GM18526 (cell line): ENCODE data around the gene COA8.

Experiments used
- POLR2A ChIP-seq: IDR thresholded peaks from 3 replicates; pipeline ENCODE4 v1.6.1; 2011; ENCODE audit not compliant: insufficient read length; ENCODE audit errors: extremely low read depth

Gene COA8

DNA sequence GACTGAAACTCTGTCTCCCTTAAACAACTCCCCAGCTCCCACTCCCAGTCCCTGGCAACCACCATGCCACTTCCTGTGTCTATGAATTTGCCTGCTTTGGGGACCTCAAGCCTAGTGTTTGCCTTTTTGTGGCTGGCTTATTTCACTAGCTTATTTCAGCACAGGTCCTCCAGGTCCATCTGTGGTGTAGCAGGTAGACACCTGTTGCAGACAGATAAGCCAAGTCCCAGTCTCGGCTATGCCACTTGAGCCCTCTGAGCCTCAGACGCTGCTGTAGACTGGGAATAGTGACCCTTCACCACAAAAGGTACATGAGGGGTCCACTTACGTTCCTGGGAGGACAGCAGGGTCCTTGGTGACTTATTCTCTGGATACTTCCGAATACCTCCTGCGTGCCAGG is 41.9 kb downstream of the COA8 start:
- no peak for TF ChIP-seq POLR2A

DNA sequence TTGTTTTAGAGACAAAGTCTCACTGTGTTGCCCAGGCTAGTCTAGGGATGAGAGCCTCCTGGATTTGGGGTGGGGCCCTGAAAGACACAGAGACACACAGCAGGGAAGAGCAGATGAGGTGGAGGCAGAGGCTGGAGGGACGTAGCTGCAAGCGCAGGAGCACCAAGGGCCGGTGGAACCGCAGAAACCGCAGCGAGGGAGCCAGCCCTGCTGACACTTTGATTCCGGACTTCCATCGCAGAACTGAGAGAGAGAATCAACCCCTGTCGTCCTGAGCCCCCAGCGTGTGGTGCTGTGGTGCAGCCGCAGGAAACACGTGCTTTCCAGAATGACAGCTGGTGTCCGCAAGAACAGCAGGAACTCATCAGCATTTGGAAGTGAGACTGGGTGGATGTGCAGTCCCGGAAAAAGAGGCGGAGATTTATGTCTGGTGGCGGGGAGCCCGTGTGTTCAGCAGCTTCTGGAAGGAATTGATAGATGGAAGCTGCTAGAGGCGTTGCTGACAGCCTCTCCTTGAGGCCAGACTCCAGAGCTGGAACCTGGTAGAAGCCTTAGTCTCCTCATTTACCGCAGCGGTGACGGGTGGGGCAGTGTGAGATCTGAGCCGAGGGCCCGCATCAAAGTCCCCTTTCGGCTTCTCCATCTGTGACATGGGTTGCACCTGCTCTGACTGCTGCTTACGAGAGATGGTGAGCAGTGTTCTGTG is 44.4 kb downstream of the COA8 start:
- TF ChIP-seq POLR2A = no peak

GRCh38 chr14:103607822-103608221 is 45.1 kb downstream of the COA8 start:
- no peak for TF ChIP-seq POLR2A

DNA sequence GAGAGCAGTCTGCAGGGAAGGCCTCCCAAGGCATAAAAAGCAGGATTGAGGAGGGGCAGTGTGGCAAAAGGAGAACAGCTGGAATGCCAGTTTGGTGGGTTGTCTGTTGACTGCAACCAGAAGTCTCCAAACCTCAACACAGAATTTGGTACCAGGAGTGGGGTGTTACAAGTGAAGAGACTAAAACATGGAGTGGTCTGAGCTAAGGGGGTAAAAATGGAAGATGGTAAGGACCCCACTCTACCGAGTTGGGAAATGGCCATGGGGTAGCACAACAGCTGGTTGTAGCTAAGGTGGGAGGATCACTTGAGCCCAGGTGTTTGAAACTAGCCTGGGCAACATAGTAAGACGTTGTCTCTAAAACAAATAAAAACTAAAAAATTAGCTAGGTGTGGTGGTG is 48.5 kb downstream of the COA8 start:
- TF ChIP-seq POLR2A = no peak

DNA sequence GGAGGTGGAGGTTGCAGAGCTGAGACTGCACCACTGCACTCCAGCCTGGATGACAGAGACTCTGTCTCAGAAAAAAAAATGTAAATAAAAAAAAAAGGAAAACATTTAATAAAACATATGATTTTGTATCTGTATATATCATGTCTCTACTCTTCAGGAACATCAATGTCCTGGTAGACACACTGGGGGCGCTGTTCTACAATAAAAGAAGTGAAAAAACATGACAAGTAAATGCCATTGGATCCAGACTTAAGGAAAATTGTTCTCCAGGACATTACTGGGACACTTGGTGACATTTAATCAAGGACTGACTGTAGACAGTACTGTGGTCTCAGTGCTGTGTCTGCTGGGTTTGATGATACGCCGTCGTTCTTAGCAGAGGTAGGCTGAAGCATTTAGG is 50.8 kb downstream of the COA8 start:
- TF ChIP-seq POLR2A = no peak

- TF ChIP-seq POLR2A = no peak
Observed at GRCh38 chr14:103616635-103617300, 54.0 kb downstream of the COA8 start.

DNA sequence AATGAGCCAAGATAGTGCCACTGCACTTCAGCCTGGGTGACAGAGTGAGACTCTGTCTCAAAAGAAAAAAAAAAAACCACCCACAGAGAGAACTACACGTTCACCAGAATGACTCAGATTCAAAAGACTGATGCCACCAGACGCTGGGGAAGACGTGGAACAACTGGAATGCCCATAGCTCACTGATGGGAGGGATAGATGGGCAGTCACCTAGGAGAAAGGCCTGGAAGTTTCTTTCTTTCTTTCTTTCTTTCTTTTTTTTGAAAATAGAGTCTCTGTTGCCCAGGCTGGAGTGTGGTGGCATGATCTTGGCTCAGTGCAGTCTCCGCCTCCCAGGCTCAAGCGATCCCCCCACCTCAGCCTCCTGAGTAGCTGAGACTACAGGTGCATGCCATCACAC is 56.3 kb downstream of the COA8 start:
- TF ChIP-seq POLR2A = no peak

- TF ChIP-seq POLR2A = no peak
Observed at GRCh38 chr14:103621860-103622259, 59.1 kb downstream of the COA8 start.

GRCh38 chr14:103623308-103623707 is 60.5 kb downstream of the COA8 start:
- TF ChIP-seq POLR2A = no peak

GRCh38 chr14:103623883-103624482 is 61.2 kb downstream of the COA8 start:
- no peak for TF ChIP-seq POLR2A

GRCh38 chr14:103624860-103625259 is 62.1 kb downstream of the COA8 start:
- TF ChIP-seq POLR2A = no peak

DNA sequence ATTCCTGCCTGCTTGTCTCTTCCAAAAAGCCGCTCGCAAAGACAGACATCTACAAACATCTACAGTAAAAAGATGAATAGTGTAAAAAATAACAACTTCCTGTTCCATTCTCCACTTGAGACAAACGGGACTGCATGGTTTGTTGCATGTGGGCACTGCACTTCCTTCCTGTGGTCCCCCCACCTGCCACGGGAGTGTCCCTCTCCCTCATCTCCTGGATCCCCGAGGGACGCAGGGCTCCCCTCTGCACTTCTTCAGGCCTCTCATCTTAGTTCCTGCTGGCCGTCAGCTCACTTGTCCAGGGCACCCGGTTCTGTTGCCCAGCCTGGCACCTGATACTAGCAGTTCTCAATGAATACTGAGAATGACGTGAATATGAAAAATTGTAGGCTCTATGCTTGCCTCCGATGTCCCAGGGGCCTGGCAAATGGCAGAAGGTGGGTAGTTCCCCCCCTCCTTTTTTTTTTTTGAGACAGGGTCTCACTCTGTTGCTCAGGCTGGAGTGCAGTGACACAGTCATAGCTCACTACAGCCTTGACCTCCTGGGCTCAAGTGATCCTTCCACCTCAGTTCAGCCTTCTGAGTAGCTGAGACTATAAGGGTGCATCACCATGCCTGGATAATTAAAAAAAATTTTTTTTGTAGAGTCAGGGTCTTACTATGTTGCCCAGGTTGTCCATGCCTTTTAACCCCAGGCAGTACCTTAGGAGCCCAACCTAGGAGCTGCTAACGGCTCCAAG is 62.8 kb downstream of the COA8 start:
- TF ChIP-seq POLR2A = no peak

- TF ChIP-seq POLR2A = no peak
Observed at GRCh38 chr14:103626146-103626850, 63.5 kb downstream of the COA8 start.

- TF ChIP-seq POLR2A = no peak
Observed at GRCh38 chr14:103627073-103628025, 64.6 kb downstream of the COA8 start.
